Limb (tissue), 2 donors: ENCODE measurements around the gene SIGLEC1.

Source experiments
- DNase-seq, 2 donors: peaks; one replicate each; pipeline ENCODE4 v3.0.0-alpha.2; 2016; ENCODE audit errors: extremely low spot score in 2 of 2

The SIGLEC1 gene

GRCh38 chr20:3744806-3745685 is 32.6 kb upstream of the SIGLEC1 start:
- DNase-seq = peak in 1 of 2 donors; percentile 69

- no peak for DNase-seq
Observed at GRCh38 chr20:3744037-3744436, 31.6 kb upstream of the SIGLEC1 start.

- DNase-seq = no peak
Observed at GRCh38 chr20:3743251-3743650, 30.9 kb upstream of the SIGLEC1 start.

- no peak for DNase-seq
Observed at GRCh38 chr20:3741836-3742458, 29.5 kb upstream of the SIGLEC1 start.

GRCh38 chr20:3740615-3741301 is 28.4 kb upstream of the SIGLEC1 start:
- DNase-seq = no peak

GRCh38 chr20:3739926-3740451 is 27.6 kb upstream of the SIGLEC1 start:
- DNase-seq = no peak

- DNase-seq = no peak
Observed at GRCh38 chr20:3739054-3739925, 26.9 kb upstream of the SIGLEC1 start.

GRCh38 chr20:3738111-3739053 is 26.0 kb upstream of the SIGLEC1 start:
- no peak for DNase-seq

GRCh38 chr20:3735768-3736167 is 23.4 kb upstream of the SIGLEC1 start:
- no peak for DNase-seq

- no peak for DNase-seq
Observed at GRCh38 chr20:3734111-3734843, 21.9 kb upstream of the SIGLEC1 start.

GRCh38 chr20:3733119-3733995 is 21.0 kb upstream of the SIGLEC1 start:
- DNase-seq = no peak

- peak; percentile 70 to 74 for DNase-seq
Observed at GRCh38 chr20:3732327-3733118, 20.1 kb upstream of the SIGLEC1 start, which contains the start of gene HSPA12B. TSS of gene HSPA12B (plus strand) at chr20:3732685. CDS start at chr20:3738675, 5,990 bp downstream.

GRCh38 chr20:3731944-3732326 is 19.5 kb upstream of the SIGLEC1 start:
- no peak for DNase-seq

- no peak for DNase-seq
Observed at GRCh38 chr20:3730803-3731672, 18.6 kb upstream of the SIGLEC1 start.

GRCh38 chr20:3729811-3730540 is 17.6 kb upstream of the SIGLEC1 start:
- no peak for DNase-seq

- DNase-seq = no peak
Observed at GRCh38 chr20:3729378-3729777, 17.0 kb upstream of the SIGLEC1 start.
